ENCODE results near the gene QPRT. TPM values are rescaled to one million over a fixed set of nuclear protein-coding genes. Genes with fewer than 3 reads are reported as not detected.
"Not testable (repeated sequence)": the region's sequence is repeated elsewhere in the genome, so short reads cannot be mapped to it uniquely, and the experiment has no call there.

Gene QPRT
- total RNA-seq, 1 donor from 2014 or later, result 119 TPM

GRCh38 chr16:29717113-29717512 is 38.1 kb downstream of the QPRT start:
- DNase-seq (ENCODE audit: low read depth), result no peak

GRCh38 chr16:29719063-29719462 is 40.1 kb downstream of the QPRT start:
- DNase-seq (ENCODE audit: low read depth), result no peak

GRCh38 chr16:29720703-29721102 is 41.7 kb downstream of the QPRT start:
- no peak for DNase-seq (ENCODE audit: low read depth)

- DNase-seq (ENCODE audit: low read depth), result peak; percentile 58
Measured at GRCh38 chr16:29721167-29721879, 42.3 kb downstream of the QPRT start.

GRCh38 chr16:29726845-29727377 is 47.9 kb downstream of the QPRT start:
- DNase-seq (ENCODE audit: low read depth), result no peak

- DNase-seq (ENCODE audit: low read depth), result no peak
Measured at GRCh38 chr16:29727452-29727851, 48.5 kb downstream of the QPRT start.

GRCh38 chr16:29729116-29729521 is 50.1 kb downstream of the QPRT start:
- DNase-seq (ENCODE audit: low read depth), result peak; percentile 48

GRCh38 chr16:29730649-29731048 is 51.7 kb downstream of the QPRT start:
- no peak for DNase-seq (ENCODE audit: low read depth)

GRCh38 chr16:29731768-29732601 is 53.0 kb downstream of the QPRT start:
- DNase-seq (ENCODE audit: low read depth), result not testable (repeated sequence)

GRCh38 chr16:29734786-29735185 is 55.8 kb downstream of the QPRT start:
- no peak for DNase-seq (ENCODE audit: low read depth)

- no peak for DNase-seq (ENCODE audit: low read depth)
Measured at GRCh38 chr16:29736112-29736511, 57.1 kb downstream of the QPRT start.

GRCh38 chr16:29736764-29737163 is 57.8 kb downstream of the QPRT start:
- DNase-seq (ENCODE audit: low read depth), result no peak

- DNase-seq (ENCODE audit: low read depth), result no peak
Measured at GRCh38 chr16:29737713-29738112, 58.7 kb downstream of the QPRT start.

GRCh38 chr16:29738514-29738913 is 59.5 kb downstream of the QPRT start:
- DNase-seq (ENCODE audit: low read depth), result no peak

- not testable (repeated sequence) for DNase-seq (ENCODE audit: low read depth)
Measured at GRCh38 chr16:29739927-29740629, 61.1 kb downstream of the QPRT start.

- not testable (repeated sequence) for DNase-seq (ENCODE audit: low read depth)
Measured at GRCh38 chr16:29740630-29741015, 61.6 kb downstream of the QPRT start.

GRCh38 chr16:29742683-29743275 is 63.8 kb downstream of the QPRT start:
- no peak for DNase-seq (ENCODE audit: low read depth)

GRCh38 chr16:29743475-29743826 is 64.5 kb downstream of the QPRT start:
- DNase-seq (ENCODE audit: low read depth), result no peak

- no peak for DNase-seq (ENCODE audit: low read depth)
Measured at GRCh38 chr16:29743827-29744531, 65.0 kb downstream of the QPRT start.

GRCh38 chr16:29744541-29745101 is 65.6 kb downstream of the QPRT start:
- no peak for DNase-seq (ENCODE audit: low read depth)

Data from renal cortical epithelial cell (primary cell).